ENCODE data around the gene TBX4. TPM values are rescaled to one million over a fixed set of nuclear protein-coding genes. Genes with fewer than 3 reads are reported as not detected.

TBX4 gene
- total RNA-seq, 1 donor from 2014 or later, result not detected

- Mint-ChIP-seq H3K36me3 (no peaks in the 10 kb centered on the region), H3K4me3 (peak overlapping the region; percentile 31), H3K27ac (no peak overlapping the region), H3K27me3 (ENCODE audit: insufficient read depth, low read depth) (peaks cover 81% of the 10 kb centered on the region), H3K9me3 (peaks cover 3% of the 10 kb centered on the region), H3K4me1 (peaks cover 19% of the 10 kb centered on the region)
- no peak for TF ChIP-seq CTCF (IDR thresholded peaks at IDR 0.05)
- no peak for TF ChIP-seq EZH2 (IDR thresholded peaks at IDR 0.05)
- no peak for TF ChIP-seq EZH2phosphoT487 (IDR thresholded peaks at IDR 0.05)
- Histone ChIP-seq H2AFZ (replicated peaks) (no peak overlapping the region), H3K27ac (no peak overlapping the region), H3F3A (ENCODE audit: low read depth) (peaks cover 25% of the 10 kb centered on the region), H3K9me3 (ENCODE audit: low read depth) (no peaks in the 10 kb centered on the region), H3K79me2 (ENCODE audit: low read depth) (no peaks in the 10 kb centered on the region), H4K20me1 (ENCODE audit: low read depth) (peaks cover 88% of the 10 kb centered on the region), H3K4me1 (peaks cover 13% of the 10 kb centered on the region), H3K36me3 (no peaks in the 10 kb centered on the region), H3K4me3 (no peak overlapping the region), H3K9ac (no peak overlapping the region), H3K27me3 (peaks cover 100% of the 10 kb centered on the region), H3K4me2 (no peak overlapping the region)
- no peak for DNase-seq (ENCODE audit: low spot score)
Observed at GRCh38 chr17:61406537-61406845, 45.7 kb upstream of the TBX4 start.

GRCh38 chr17:61406971-61407911 lies 45.0 kb upstream of the TBX4 start:
- H3K27ac ChIP-seq, result no peak overlapping the region
- H3F3A ChIP-seq (ENCODE audit: low read depth), result peaks cover 30% of the 10 kb centered on the region
- H3K79me2 ChIP-seq (ENCODE audit: low read depth), result no peaks in the 10 kb centered on the region
- no peaks in the 10 kb centered on the region for H3K9me3 ChIP-seq (ENCODE audit: low read depth)
- H4K20me1 ChIP-seq (ENCODE audit: low read depth), result peaks cover 84% of the 10 kb centered on the region
- H3K4me3 Mint-ChIP-seq, result no peak overlapping the region
- H3K4me1 ChIP-seq, result peaks cover 13% of the 10 kb centered on the region
- DNase-seq (ENCODE audit: low spot score), result no peak
- no peak overlapping the region for H3K27ac Mint-ChIP-seq
- peaks cover 3% of the 10 kb centered on the region for H3K9me3 Mint-ChIP-seq
- peaks cover 19% of the 10 kb centered on the region for H3K4me1 Mint-ChIP-seq
- H3K36me3 Mint-ChIP-seq, result no peaks in the 10 kb centered on the region
- no peak overlapping the region for H2AFZ ChIP-seq (replicated peaks)
- no peak overlapping the region for H3K4me2 ChIP-seq
- no peak overlapping the region for H3K4me3 ChIP-seq
- H3K27me3 ChIP-seq, result peaks cover 100% of the 10 kb centered on the region
- peaks cover 75% of the 10 kb centered on the region for H3K27me3 Mint-ChIP-seq (ENCODE audit: insufficient read depth, low read depth)
- no peak for TF ChIP-seq EZH2 (IDR thresholded peaks at IDR 0.05)
- TF ChIP-seq EZH2phosphoT487 (IDR thresholded peaks at IDR 0.05), result no peak
- no peak for TF ChIP-seq CTCF (IDR thresholded peaks at IDR 0.05)
- H3K36me3 ChIP-seq, result no peaks in the 10 kb centered on the region
- H3K9ac ChIP-seq, result no peak overlapping the region

- no peaks in the 10 kb centered on the region for H3K9me3 ChIP-seq (ENCODE audit: low read depth)
- peak overlapping the region; percentile 79 for H3K4me2 ChIP-seq
- no peak overlapping the region for H3K27ac ChIP-seq
- peaks cover 18% of the 10 kb centered on the region for H3K4me1 ChIP-seq
- H2AFZ ChIP-seq (replicated peaks), result no peak overlapping the region
- Mint-ChIP-seq H3K4me3 (peak overlapping the region; percentile 79), H3K27ac (no peak overlapping the region), H3K9me3 (no peaks in the 10 kb centered on the region), H3K36me3 (no peaks in the 10 kb centered on the region), H3K27me3 (ENCODE audit: insufficient read depth, low read depth) (peaks cover 66% of the 10 kb centered on the region), H3K4me1 (peaks cover 17% of the 10 kb centered on the region)
- DNase-seq (ENCODE audit: low spot score), result peak; percentile 38
- H3K4me3 ChIP-seq, result no peak overlapping the region
- no peak overlapping the region for H3K9ac ChIP-seq
- peaks cover 35% of the 10 kb centered on the region for H3F3A ChIP-seq (ENCODE audit: low read depth)
- peak; percentile 97 for TF ChIP-seq EZH2 (IDR thresholded peaks at IDR 0.05)
- peak; percentile 98 for TF ChIP-seq EZH2phosphoT487 (IDR thresholded peaks at IDR 0.05)
- no peak for TF ChIP-seq CTCF (IDR thresholded peaks at IDR 0.05)
- H3K36me3 ChIP-seq, result no peaks in the 10 kb centered on the region
- H4K20me1 ChIP-seq (ENCODE audit: low read depth), result peaks cover 75% of the 10 kb centered on the region
- peaks cover 100% of the 10 kb centered on the region for H3K27me3 ChIP-seq
- H3K79me2 ChIP-seq (ENCODE audit: low read depth), result no peaks in the 10 kb centered on the region
Observed at GRCh38 chr17:61408151-61409041, 43.8 kb upstream of the TBX4 start.
